Measurements from ENCODE around the gene PER2.

The PER2 gene

DNA sequence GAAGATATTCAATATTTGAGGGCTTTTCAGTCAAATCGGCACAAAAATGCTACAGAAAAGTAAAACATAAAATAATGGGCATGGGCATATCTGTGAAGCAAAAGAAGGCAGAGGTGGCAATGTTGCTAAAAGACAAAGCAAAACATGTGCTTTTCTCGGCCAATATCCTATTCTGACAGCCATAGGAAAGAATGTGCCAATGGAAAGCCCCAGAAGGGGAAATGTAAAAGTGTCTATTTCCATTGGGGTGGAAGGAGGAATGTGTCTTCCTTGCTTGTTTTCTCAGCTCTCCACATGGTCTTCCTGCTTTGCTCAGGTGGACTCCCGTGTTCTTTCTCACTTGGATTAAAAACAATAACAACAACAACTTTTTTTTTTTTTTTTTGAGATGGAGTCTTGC is 13.7 kb upstream of the PER2 start:
- TF ChIP-seq, protein P1, sequence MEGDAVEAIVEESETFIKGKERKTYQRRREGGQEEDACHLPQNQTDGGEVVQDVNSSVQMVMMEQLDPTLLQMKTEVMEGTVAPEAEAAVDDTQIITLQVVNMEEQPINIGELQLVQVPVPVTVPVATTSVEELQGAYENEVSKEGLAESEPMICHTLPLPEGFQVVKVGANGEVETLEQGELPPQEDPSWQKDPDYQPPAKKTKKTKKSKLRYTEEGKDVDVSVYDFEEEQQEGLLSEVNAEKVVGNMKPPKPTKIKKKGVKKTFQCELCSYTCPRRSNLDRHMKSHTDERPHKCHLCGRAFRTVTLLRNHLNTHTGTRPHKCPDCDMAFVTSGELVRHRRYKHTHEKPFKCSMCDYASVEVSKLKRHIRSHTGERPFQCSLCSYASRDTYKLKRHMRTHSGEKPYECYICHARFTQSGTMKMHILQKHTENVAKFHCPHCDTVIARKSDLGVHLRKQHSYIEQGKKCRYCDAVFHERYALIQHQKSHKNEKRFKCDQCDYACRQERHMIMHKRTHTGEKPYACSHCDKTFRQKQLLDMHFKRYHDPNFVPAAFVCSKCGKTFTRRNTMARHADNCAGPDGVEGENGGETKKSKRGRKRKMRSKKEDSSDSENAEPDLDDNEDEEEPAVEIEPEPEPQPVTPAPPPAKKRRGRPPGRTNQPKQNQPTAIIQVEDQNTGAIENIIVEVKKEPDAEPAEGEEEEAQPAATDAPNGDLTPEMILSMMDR (IDR thresholded peaks at IDR 0.05; ENCODE audit: low read depth, low read length, missing control alignments), result no peak
- in situ Hi-C loops (cut with HindIII; ENCODE audit: low sequenced_read_pairs), result no loop called here
- no peak overlapping the region for H3K4me3 ChIP-seq (ENCODE audit: low read depth, low read length)
- no peak for DNase-seq (ENCODE audit: low read depth)

DNA sequence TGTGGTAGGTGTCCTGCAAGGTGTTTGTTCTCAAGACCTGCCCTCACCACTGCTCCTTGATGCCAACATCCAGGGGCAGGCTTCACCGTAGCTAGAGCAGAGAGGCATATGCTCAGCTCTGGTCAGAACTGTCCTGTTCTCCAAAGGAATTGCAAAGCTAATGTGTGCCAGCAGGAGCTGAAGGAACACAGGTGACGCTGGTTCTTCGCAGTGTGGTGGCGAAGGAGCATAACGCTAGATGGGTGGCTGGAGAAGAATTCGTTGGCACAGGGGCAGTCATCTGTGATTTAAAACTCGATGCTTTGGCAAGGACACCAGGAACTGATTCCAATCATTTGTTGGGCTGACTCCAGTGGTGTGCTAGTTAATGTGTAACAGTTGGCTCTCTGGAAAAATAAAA is 11.4 kb upstream of the PER2 start:
- DNase-seq (ENCODE audit: low read depth), result no peak
- no peak overlapping the region for H3K4me3 ChIP-seq (ENCODE audit: low read depth, low read length)
- in situ Hi-C loops (cut with HindIII; ENCODE audit: low sequenced_read_pairs), result no loop called here
- TF ChIP-seq, protein P1 (IDR thresholded peaks at IDR 0.05; ENCODE audit: low read depth, low read length, missing control alignments), result no peak

DNA sequence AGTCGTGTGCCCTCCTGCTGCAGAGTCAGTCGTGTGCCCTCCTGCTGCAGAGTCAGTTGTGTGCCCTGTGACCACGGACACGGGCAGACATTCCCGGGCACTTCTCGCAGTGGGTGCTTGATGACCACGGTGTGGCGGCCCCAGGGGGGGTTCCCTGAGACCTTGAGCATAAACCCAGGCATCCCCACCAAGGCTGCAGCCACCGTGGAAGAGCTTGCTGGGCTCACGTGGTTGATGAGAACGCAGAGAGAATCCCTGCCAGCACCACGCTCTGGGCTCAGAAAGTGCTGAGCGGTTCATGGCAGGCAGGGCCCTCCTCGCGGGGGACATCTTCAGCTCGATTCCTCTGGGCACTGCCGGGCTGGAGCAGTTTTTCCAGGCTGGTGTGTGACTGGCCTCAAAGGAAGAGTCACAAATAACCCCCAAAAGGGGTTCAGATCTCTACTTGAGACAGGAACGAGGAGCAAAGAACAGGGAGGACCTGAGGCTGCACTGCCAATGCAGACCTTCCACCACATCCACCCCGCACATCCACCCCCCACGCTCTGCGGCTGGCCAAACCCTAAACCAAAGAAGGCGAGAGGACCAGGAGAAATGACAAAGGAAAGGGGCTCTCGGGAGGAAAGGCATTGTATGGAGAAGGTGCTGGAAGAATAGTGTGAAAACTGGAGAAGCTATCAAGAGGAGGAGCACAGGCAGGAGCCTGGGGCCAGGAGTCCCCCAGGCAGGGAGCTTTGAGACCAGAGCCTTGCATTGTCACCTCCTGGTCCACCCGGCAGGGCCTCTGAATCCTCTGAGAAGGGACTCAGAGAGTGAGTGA is 8.4 kb upstream of the PER2 start:
- in situ Hi-C loops (cut with HindIII; ENCODE audit: low sequenced_read_pairs), result no loop called here
- no peak overlapping the region for H3K4me3 ChIP-seq (ENCODE audit: low read depth, low read length)
- TF ChIP-seq, protein P1 (IDR thresholded peaks at IDR 0.05; ENCODE audit: low read depth, low read length, missing control alignments), result no peak
- no peak for DNase-seq (ENCODE audit: low read depth)

DNA sequence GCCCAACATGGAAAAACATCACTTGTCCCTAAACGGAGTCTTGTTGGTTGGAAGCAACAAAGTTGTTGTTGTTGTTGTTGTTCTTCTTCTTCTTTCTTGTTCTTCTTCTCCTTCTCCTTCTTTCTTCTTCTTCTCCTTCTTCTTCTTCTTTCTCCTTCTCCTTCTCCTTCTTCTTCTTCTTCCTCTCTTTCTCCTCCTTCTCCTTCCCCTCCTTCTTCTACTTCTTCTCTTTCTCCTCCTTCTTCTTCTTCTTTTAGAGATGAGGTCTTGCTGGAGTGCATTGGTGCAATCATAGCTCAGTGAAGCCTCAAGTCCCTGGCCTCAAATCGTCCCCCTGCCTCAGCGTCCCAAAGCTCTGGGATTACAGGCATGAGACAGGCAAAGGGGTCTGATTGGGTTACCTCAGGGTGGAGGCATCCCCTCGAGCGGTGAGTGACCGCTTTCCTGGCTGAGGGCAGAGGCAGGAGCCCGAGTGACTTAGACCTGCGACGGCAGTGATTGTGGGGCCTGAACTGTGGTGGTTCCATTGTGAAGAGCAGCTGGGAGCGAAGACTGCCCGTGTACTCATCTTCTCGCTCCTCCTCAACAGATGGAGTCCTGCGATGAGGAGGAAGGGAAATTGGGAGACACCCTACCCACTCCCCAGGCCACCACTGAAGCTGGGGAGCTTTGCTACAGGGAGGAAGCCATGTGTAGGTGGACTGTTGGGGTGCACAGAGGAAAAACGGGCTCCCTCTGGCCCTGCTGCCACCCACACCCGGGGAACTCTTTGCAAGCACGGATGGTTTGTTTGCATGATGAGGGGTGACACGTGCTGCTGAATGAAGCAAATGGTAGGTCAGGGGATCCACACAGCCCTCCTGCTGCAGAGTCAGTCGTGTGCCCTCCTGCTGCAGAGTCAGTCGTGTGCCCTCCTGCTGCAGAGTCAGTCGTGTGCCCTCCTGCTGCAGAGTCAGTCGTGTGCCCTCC is 7.0 kb upstream of the PER2 start:
- TF ChIP-seq, protein P1 (IDR thresholded peaks at IDR 0.05; ENCODE audit: low read depth, low read length, missing control alignments), result no peak
- no peak overlapping the region for H3K4me3 ChIP-seq (ENCODE audit: low read depth, low read length)
- DNase-seq (ENCODE audit: low read depth), result no peak
- in situ Hi-C loops (cut with HindIII; ENCODE audit: low sequenced_read_pairs), result no loop called here

DNA sequence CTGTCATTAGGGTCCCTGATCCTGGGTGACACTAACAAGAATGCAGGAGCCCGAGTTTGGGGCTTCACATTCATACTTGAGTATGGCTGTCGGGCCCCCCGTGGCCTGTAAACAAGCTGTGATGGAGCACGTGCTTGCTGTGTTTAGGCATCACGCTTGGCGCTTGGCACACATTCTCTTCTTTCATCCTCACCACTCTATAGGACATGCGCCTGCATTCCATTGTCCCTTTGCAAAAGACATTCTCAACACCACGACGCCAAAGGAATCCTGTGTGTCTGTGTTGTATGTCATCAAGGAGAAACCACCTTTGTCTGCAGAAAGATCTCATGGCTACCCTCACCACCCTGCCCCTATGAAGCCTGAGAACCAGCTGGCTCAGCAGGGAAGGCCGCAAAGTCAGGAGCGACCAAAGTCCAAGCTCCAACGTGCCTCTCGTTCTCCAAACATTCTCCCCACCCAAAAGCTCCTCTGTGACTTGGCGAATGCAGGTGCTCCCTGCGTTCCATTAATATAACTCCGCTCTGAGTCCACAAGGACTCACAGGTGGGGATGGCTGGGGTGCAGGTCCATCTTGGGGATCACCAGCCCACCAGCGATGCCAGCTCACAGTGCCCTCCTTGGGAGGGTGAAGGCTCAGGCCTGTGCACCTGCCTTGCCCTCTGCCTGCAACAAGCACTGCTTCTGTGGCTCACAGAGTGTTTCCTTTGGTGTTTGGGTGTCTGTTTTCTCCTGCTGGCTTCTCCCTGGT is 6.2 kb upstream of the PER2 start:
- TF ChIP-seq, protein P1 (IDR thresholded peaks at IDR 0.05; ENCODE audit: low read depth, low read length, missing control alignments), result no peak
- DNase-seq (ENCODE audit: low read depth), result no peak
- in situ Hi-C loops (cut with HindIII; ENCODE audit: low sequenced_read_pairs), result no loop called here

DNA sequence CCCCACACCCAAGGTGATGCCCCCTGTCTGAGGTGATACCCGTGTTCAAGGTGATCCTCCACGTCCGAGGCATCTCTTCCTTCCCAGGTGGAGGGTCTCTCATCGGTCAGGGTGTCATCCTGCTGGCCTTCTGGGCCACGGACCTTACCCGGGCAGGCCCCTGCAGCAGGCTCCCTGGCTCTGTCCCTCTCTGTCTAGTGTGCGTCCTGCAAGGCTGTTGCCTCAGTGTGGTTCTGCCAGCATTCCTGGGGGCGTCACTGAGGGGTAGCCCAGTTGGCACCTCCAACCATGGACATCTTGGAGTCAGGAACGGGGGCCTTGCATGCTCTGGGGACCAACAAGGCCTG is 5.6 kb upstream of the PER2 start:
- TF ChIP-seq, protein P1 (IDR thresholded peaks at IDR 0.05; ENCODE audit: low read depth, low read length, missing control alignments), result no peak
- in situ Hi-C loops (cut with HindIII; ENCODE audit: low sequenced_read_pairs), result no loop called here
- DNase-seq (ENCODE audit: low read depth), result no peak
- H3K4me3 ChIP-seq (ENCODE audit: low read depth, low read length), result no peak overlapping the region

More for the DNA sequence above, 6.2 kb upstream of the PER2 start:
- no peak overlapping the region for H3K4me3 ChIP-seq (ENCODE audit: low read depth, low read length)

All from astrocyte of the cerebellum (primary cell).